Glomerular visceral epithelial cell (primary cell): ENCODE measurements around the gene EIF4G3.
"Not testable (repeated sequence)": the region's sequence is repeated elsewhere in the genome, so short reads cannot be mapped to it uniquely, and the experiment has no call there.

Source experiments
- DNase-seq: peaks from one replicate; pipeline ENCODE4 v3.0.0-alpha.2; 2016; ENCODE audit errors: extremely low spot score

The EIF4G3 gene

GRCh38 chr1:21105807-21106206 is 70.9 kb downstream of the EIF4G3 start:
- DNase-seq: no peak

GRCh38 chr1:21104683-21105082 is 72.0 kb downstream of the EIF4G3 start:
- DNase-seq: no peak

DNA sequence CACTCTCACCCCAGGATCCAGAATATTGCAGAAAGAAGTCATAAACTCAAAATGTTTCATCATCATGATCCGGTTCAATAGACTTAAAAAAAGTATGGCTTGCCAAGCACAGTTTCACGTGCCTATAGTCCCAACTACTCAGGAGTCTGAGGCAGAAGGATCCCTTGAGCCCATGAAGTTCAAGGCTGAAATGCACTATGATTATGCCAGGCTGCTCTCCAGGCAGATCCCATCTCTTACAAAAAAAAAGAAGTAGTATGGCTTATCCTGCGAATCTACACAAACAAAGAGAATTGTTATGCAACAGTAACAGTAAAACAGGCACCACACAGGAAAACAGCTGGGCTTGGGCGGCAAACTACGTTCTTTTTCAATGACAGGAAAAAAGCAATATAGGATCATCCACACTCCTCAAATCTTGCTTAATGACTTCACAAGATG is 76.2 kb downstream of the EIF4G3 start:
- no peak for DNase-seq

- DNase-seq: no peak
Observed at GRCh38 chr1:21099869-21100131, 76.9 kb downstream of the EIF4G3 start.

DNA sequence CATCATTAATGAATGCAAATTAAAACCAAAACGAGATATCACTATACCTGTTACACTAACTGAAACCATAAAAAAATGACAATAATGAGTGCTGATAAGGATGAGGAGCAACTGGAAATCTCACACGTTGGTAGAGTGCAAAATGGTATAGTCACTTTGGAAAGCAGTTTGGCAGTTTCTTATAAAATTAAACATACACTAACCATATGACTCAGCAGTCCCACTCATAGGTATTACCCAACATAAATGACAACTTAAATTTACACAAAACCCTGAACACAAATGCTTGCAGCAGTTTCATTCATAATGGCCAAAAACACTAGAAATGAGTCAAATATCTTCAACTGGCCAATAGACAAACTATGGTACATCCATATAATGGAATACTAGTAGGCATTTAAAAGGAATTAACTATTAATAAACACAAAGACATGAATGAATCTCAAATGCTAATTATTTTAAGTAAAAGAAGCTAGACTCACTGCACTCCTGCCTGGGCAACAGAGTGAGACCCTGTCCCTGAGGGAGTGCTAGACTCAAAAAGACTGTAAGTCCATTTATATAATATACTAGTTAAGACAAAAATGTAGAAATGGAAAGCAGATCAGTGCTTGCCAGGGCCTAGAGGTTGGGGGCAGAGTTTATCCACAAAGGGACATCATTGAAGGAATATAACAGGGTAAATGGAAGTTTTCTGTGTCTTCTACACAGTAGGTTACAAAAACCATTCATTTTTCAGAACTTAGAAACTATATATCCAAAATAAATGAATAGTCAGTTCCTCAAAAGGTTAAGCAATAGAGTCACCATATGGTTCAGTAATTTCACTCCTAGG is 77.4 kb downstream of the EIF4G3 start:
- no peak for DNase-seq

DNA sequence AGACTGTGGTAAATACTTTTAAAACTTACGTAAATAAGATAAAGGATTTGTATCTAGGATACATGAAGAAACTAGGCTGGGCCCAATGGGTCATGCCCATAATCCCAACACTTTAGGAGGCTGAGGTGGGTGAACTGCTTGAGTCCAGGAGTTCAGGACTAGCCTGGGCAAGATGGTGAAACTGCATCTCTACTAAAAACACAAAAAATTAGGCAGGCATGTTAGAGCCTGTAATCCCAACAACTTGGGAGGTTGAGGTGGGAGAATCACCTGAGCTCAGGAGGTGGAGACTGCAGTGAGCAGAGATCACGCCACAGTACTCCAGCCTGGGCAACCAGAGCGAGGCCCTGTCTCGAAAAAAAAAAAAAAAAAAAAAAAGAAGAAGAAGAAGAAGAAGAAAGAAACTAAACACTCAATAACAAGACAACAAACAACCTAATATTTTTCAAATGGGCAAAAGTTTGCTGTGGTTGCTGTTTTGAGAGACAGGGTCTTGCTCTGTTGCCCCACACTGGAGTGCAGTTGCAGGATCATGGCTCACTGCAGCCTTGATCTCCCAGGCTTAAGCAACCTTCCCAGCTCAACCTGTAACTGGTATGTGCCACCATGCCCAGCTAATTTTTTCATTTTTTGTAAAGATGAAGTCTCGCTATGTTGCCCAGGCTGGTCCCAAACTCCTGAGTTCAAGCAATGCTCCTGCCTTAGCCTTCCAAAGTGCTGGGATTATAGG is 78.3 kb downstream of the EIF4G3 start:
- no peak for DNase-seq

GRCh38 chr1:21097729-21098128 is 79.0 kb downstream of the EIF4G3 start:
- DNase-seq: no peak

DNA sequence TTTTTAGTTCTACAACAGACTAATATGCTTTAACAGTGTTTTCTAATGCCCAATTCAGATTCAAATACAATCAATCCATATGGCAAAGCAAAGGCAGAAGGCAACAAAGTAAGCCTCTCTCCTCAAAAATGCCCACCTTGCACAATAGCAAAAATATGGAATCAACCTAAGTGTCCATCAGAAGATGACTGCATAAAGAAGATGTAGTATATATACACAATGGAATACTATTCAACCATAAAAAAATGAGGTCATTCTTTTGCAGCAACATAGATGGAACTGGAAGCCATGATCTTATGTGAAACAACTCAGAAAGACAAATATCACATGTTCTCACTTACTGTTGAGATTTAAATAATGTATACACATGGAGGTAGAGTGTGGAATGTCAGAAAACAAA is 80.7 kb downstream of the EIF4G3 start:
- DNase-seq: no peak

DNA sequence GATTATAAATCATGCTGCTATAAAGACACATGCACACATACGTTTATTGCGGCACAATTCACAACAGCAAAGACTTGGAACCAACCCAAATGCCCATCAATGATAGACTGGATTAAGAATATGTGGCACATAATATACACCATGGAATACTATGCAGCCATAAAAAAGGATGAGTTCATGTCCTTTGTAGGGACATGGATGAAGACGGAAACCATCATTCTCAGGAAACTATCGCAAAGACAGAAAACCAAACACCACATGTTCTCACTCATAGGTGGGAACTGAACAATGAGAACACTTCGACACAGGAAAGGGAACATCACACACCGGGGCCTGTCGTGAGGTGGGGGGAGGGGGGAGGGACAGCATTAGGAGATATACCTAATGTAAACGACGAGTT is 82.4 kb downstream of the EIF4G3 start:
- DNase-seq: not testable (repeated sequence)

- DNase-seq: not testable (repeated sequence)
Observed at GRCh38 chr1:21093271-21093958, 83.3 kb downstream of the EIF4G3 start.

DNA sequence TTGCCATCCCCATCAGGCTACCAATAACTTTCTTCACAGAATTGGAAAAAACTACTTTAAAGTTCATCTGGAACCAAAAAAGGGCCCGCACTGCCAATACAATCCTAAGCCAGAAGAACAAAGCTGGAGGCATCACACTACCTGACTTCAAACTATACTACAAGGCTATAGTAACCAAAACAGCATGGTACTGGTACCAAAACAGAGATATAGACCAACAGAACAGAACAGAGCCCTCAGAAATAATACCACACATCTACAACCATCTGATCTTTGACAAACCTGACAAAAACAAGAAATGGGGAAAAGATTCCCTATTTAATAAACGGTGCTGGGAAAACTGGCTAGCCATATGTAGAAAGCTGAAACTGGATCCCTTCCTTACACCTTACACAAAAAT is 84.2 kb downstream of the EIF4G3 start:
- DNase-seq: not testable (repeated sequence)

- DNase-seq: peak; percentile 80
Observed at GRCh38 chr1:21091053-21091690, 85.5 kb downstream of the EIF4G3 start.

DNA sequence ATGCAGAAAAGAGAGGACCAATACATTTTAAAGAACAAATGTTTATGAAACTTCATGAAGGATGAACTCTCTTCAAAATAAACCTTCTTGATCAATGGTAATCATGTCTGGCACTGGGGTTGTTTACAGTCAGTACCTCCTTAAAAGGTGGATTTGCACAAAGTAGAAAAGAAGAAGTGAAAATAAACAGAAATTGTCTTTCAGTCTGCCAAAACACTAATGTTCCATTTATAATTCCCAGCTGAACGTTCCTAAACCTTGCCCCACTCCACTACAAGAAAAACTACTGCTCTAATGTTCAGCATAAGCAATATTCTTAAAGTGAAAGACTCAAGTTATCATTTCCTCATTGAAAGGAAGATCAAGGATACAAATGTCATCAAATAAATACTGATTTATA is 86.2 kb downstream of the EIF4G3 start:
- DNase-seq: no peak

DNA sequence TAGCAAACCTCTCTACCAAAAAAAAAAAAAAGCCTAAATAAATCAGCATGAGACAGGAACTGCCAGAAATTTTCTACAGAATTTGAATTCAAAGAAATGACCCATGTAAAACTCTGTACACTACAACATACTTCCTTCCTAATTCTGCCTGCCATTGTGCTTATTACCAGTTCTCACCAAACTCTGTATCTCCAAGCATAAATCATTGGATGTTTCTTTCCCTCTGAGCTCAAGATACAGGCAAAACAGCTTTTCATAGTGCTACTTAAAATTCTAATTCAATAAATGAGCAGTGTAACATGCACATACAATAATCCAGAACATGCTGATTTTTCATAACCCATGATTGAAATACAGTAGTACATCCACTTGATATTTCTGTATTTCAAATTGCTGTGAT is 87.0 kb downstream of the EIF4G3 start:
- no peak for DNase-seq

GRCh38 chr1:21089299-21089698 is 87.4 kb downstream of the EIF4G3 start:
- no peak for DNase-seq

GRCh38 chr1:21084111-21084810 is 92.4 kb downstream of the EIF4G3 start:
- no peak for DNase-seq

DNA sequence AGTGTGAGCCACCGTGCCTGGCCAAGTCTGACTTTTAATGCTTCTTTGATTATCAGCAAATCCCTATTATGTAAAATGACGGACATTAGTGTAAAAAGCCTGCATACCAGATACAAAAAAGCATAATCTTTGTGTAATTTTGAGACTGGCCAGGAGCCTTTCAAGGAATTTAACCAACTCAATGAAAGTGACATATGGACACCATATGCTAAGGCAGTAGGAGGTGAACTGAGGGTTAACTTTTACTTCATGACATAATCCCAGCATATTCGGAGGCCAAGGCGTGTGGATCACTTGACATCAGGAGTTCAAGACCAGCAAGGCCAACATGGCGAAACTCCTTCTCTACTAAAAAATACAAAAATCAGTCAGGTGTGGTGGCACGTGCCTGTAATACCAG is 94.6 kb downstream of the EIF4G3 start:
- no peak for DNase-seq

DNA sequence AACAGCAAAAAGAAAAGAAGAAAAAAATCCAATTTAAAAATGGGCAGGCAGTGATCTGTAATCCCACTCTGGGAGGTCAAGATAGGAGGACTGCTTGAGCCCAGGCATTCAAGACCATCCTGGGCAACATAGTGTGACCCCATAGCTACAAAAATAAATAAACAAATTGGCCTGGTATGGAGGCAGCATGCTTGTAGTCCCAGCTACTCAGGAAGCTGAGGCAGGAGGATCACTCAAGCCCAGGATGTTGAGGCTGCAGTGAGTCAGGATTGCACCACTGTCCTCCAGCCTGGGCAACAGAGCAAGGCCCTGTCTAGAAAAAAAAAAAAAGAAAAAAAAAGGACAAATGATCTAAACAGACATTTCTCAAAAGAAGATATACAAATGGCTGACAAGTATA is 99.6 kb downstream of the EIF4G3 start:
- DNase-seq: peak; percentile 18

DNA sequence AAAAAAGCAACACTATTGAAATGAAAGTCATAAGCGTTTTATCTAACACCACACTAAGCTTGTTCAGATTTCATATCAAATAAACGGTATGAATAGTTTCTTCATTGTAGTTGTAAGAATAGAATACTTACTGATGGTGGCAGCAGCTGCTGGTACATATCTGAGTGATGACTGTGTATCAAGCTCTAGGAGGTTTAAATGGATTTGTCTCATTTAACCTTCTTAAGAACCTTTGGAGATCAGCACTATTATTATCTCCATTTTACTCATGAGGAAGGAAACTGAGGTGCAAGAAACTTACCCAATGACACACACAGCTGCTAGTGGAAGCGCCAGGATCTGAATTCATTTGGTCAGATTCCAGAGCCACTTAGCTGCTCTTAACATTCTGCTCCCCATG is 104.0 kb downstream of the EIF4G3 start:
- DNase-seq: no peak

DNA sequence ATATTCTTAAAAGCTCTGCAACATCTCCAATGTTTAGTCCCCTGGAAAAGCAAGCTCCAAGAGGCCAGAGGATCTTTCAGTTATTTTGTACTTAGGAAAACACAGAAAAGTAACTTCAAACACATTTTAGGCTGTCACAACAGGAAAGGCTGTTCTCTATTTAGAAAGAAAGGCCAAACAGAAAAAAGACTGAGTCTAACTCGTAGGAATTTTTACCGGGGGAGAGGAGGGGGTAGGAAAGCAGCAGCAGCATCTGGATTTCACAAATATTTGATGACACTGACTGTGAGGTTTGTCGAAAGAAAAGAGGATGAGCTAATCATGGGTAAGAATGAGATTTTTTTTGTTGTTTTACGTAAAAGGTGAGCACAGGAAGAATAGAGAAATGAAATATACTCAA is 107.1 kb downstream of the EIF4G3 start:
- DNase-seq: peak; percentile 16

- no peak for DNase-seq
Observed at GRCh38 chr1:21068937-21069336, 107.8 kb downstream of the EIF4G3 start.
